Activated naive CD4-positive, alpha-beta T cell treated with anti-CD3 and anti-CD28 coated beads for 36 hours (primary cell): ENCODE data around the gene CELF1. TPM values are rescaled to one million over a fixed set of nuclear protein-coding genes. Genes with fewer than 3 reads are reported as not detected.
A peak's percentile ranks its signal among the peaks of the same experiment; 100 is the strongest.

Experiments used
- CTCF ChIA-PET: fragments of 350-600 bp; sonication (Branson Sonifier 250); formaldehyde crosslinking; loops from one replicate; lab custom pipeline; 2021; ENCODE audit warnings: antibody characterized with exemption; lab: Charles Lee
- DNase-seq: peaks from one replicate; pipeline ENCODE4 v3.0.0-alpha.2; 2020
- H3K27ac Mint-ChIP-seq: one replicate; pipeline ENCODE4 v1.8.0; 2021; ENCODE audit warnings: mild to moderate bottlenecking, mixed read lengths
- H3K27me3 Mint-ChIP-seq: one replicate; pipeline ENCODE4 v1.8.0; 2021; ENCODE audit warnings: low read depth, mixed read lengths
- H3K36me3 Mint-ChIP-seq: one replicate; pipeline ENCODE4 v1.8.0; 2021; ENCODE audit warnings: low read depth, mixed read lengths
- H3K4me1 Mint-ChIP-seq: one replicate; pipeline ENCODE4 v1.8.0; 2021; ENCODE audit warnings: low read depth, mixed read lengths
- H3K4me3 Mint-ChIP-seq: one replicate; pipeline ENCODE4 v1.8.0; 2021; ENCODE audit warnings: mild to moderate bottlenecking, moderate library complexity, mixed read lengths
- H3K9me3 Mint-ChIP-seq: one replicate; pipeline ENCODE4 v1.8.0; 2021; ENCODE audit warnings: mixed read lengths
- intact Hi-C: fragments of 100-400 bp; cut with micrococcal nuclease; formaldehyde crosslinking; loops from one replicate; pipeline ENCODE4 v1.15.1; 2023
- total RNA-seq, 2 experiments: library from RNA; stranded (reverse); gene quantifications; one replicate each; pipeline ENCODE4 v1.2.3, GENCODE V29; 2021

Gene CELF1
- total RNA-seq, 2 experiments from 2014 or later = 104 to 105 TPM

DNA sequence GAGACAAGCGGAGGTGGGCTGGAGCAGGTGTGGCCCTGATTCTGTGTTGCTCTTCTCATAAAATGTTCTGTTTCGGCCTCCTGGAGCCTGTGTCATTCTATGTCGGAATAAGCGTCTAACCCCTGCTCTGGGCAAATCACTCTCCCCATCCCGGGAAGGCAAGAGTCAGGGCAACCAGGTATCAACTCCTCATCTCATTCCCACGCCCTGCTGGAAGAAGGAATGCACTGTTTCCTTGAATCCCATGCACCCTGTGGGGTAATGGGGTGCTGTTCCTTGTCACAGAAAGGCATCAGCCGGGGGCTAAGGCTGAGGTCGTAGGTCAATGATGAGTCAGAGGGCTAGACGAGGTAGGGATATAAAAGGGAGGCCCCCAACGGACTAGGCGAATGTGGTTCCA lies 36.2 kb upstream of the CELF1 start:
- Mint-ChIP-seq H3K4me3 (no peak overlapping the region), H3K36me3 (peaks cover 7% of the 10 kb centered on the region), H3K27me3 (peaks cover 20% of the 10 kb centered on the region), H3K9me3 (no peaks in the 10 kb centered on the region), H3K4me1 (peaks cover 19% of the 10 kb centered on the region), H3K27ac (no peak overlapping the region)
- intact Hi-C loops = no loop called here
- DNase-seq = no peak
- CTCF ChIA-PET = no interaction called here

DNA sequence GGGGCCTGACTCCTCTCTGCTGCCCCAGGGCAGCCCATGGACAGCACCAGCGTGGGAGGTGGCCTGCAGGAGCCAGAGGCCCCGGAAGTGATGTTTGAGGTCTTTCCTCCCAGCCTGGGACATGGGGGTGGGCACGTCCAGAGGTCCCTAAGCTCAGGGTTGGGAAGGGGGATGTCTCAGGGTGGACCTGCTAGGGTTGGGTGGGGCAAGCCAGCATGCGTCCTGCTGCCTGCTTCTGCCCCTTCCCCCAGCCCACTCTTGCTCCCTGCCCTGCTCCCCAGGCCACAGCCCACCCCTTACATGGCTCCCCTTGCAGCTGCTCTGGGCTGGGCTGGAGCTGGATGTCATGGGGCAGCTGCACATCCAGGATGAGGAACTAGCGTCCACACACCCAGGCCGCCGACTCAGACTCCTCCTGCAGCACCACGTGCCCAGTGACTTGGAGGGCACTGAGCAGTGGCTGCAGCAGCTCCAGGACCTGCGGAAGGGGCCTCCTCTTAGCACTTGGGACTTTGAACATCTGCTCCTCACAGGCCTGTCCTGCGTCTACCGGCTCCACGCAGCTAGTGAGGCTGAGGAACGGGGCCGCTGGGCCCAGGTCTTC lies 34.9 kb upstream of the CELF1 start:
- intact Hi-C loops = no loop called here
- Mint-ChIP-seq H3K4me3 (no peak overlapping the region), H3K36me3 (peaks cover 15% of the 10 kb centered on the region), H3K9me3 (no peaks in the 10 kb centered on the region), H3K27me3 (peaks cover 9% of the 10 kb centered on the region), H3K27ac (no peak overlapping the region), H3K4me1 (peaks cover 11% of the 10 kb centered on the region)
- no peak for DNase-seq
- CTCF ChIA-PET = no interaction called here

DNA sequence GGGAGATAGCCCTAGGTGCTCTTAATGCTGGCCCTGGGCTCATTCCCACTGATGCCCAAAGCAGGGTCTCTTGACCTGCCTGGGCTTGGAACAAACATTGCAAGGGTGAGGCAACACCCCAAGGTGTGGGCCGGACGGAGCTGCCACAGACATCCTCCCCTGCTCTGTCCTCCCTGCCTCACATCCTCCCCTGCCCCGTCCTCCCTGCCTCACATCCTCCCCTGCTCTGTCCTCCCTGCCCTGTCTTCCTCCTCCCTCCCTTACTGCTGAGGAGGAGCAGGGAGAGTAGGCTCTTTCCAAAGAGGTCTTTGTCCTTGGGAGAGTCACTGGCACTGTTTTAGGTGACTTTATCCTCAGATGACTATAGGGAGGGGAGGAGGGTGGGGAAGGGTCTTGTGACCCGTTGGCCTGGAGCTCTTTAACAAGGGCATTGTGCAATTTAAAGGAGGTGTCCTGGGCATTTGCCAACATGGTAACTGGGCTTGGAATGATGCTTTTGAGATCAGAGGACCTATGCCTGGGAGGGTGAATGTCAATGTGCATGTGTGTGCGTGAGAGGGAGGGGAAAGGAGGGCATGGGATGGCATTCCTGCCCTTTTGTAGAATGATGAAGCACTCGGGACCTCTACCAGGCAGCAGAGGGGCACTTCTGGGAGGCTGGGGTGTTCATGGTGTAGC lies 34.2 kb upstream of the CELF1 start:
- Mint-ChIP-seq H3K27ac (no peak overlapping the region), H3K9me3 (no peaks in the 10 kb centered on the region), H3K4me1 (peaks cover 6% of the 10 kb centered on the region), H3K4me3 (no peak overlapping the region), H3K36me3 (peaks cover 20% of the 10 kb centered on the region), H3K27me3 (peaks cover 3% of the 10 kb centered on the region)
- CTCF ChIA-PET = no interaction called here
- intact Hi-C loops = no loop called here
- no peak for DNase-seq

DNA sequence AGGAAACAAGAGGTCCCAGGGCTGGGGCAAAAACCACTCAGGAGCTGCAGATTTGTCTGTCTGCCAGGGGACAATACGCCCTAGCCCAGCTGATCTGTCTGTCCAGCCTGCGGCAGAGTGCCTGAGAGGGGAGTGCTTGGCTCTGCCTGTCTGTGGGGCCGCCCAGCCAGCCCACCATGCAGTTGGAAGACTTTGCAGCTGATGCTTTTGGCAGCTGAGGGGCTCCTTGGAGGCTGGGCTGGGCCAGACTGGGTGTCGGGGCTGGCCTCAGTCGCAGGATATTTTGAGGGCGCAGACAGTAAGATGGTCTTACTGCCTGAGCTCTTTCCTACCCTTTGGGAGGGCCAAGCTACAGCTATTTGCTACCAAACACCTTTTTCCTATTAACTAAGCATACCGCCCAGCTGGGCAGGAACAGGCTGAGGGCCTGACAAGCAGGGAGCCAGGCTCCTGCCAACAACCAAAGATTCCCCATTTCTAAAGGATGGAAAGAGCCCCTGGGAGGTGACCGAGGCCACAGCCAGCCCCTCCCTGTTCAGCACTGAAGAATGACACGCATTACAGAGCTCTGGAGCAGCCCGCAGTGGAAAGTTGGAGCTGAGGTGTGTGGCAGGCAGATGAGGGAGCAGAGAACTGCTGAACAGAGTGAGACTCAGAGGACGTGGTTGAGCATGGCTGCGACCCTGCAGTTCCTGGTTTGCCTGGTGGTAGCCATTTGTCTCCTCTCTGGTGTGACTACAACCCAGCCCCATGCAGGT lies 33.3 kb upstream of the CELF1 start, which contains the start of gene FAM180B:
Gene FAM180B (plus strand): TSS at position 581 of the 758 bp plus-strand sequence. CDS start 91 bp downstream, at position 672.
- H3K27me3 Mint-ChIP-seq = no peaks in the 10 kb centered on the region
- DNase-seq = no peak
- H3K27ac Mint-ChIP-seq = no peak within 1 kb of the TSS
- H3K36me3 Mint-ChIP-seq = peaks cover 27% of the 10 kb centered on the region
- CTCF ChIA-PET = interaction anchor here (0.6 to 0.8 kb wide), 2 partner anchors 10 to 29 kb away, joined by 3 to 5 read pairs; no protein-coding TSS in a partner anchor
- H3K4me1 Mint-ChIP-seq = peaks cover 4% of the 10 kb centered on the region
- intact Hi-C loops = no loop called here
- H3K4me3 Mint-ChIP-seq = no peak within 1 kb of the TSS
- no peaks in the 10 kb centered on the region for H3K9me3 Mint-ChIP-seq

DNA sequence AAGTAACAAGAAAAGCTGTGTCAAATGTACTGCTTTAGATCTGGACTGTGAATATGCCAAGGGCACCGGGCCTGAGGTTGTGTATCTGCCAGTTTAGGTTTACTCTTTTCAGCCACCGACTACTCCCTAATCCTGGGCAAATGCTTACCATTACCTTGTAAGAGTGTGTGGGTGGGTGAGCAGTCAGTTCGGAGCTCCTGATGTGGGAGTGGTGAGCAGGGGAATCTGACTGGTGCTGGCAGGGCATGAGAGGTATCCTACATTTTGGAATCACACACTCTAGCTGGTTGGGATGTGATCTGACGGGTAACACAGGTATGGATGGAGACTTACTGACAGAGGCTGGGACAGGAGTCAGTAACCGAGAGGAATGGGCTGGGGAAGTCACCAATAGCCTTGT lies 30.9 kb upstream of the CELF1 start:
- Mint-ChIP-seq H3K9me3 (no peaks in the 10 kb centered on the region), H3K27me3 (no peaks in the 10 kb centered on the region), H3K36me3 (peaks cover 32% of the 10 kb centered on the region), H3K4me1 (peaks cover 19% of the 10 kb centered on the region), H3K4me3 (no peak overlapping the region), H3K27ac (no peak overlapping the region)
- DNase-seq = no peak
- CTCF ChIA-PET = no interaction called here
- intact Hi-C loops = no loop called here

DNA sequence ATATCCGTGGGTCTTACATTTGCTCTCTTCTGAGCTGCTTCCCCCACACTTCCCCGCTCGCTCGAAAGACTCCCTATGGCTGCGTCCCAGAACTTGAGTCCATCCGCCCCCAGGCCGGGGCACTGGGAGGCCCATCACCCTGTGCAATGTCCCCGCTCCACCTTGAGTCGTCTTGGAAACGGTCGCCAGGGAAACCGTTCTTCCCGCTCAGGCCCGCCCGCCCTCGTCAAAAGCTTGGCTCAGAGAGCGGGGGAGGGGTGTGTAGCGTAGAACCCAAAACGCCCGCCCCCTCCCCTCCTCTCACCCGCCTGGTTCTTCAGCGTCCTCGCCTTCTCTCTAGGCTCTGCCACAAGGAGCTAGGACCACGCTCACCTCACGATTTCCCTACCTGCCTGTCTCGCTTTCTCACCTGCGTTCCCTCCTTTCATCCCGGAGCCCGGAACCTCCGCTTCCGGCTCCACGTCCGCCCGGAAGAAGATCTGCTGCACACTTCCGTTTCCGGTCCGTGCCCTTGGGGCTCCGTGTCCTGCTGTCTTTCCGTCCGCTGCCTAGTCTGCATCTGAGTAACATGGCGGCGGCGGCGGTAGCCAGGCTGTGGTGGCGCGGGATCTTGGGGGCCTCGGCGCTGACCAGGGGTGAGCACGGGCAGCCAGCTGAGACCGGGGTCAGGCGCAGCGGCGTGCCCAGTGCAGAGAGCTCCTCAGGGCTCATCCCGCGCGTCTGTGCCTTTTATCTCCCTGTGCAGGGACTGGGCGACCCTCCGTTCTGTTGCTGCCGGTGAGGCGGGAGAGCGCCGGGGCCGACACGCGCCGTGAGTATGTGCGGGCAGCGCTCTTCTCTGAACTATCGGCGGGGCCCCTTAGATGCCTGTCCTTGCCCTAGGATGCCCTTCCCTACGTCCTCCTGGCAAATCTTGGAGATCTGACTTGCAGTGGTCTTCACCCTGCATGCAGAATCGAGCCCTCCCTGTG lies 25.9 kb upstream of the CELF1 start, which contains the start of the genes KBTBD4 and NDUFS3:
Gene KBTBD4 (minus strand): TSS at position 447 of the 971 bp plus-strand sequence. CDS start 19 bp downstream, at position 428.
Gene NDUFS3 (plus strand): TSS at position 551 of the 971 bp plus-strand sequence. CDS start 18 bp downstream, at position 569.
- Mint-ChIP-seq H3K36me3 (peaks cover 46% of the 10 kb centered on the region), H3K9me3 (no peaks in the 10 kb centered on the region), H3K27ac (peak within 1 kb of the TSS; percentile 97), H3K27me3 (no peaks in the 10 kb centered on the region), H3K4me1 (peaks cover 44% of the 10 kb centered on the region), H3K4me3 (peak within 1 kb of the TSS; percentile 97)
- CTCF ChIA-PET = interaction anchor here (0.6 to 1.2 kb wide), 2 partner anchors 18 to 330 kb away, joined by 3 read pairs; partner anchors contain the start of gene ACP2
- intact Hi-C loops = loop anchor here (1.0 to 2.0 kb wide), 8 partner anchors 14 to 270 kb away; partner anchors contain the start of genes AGBL2, CELF1, FNBP4 and MTCH2
- DNase-seq = peak; percentile 90

DNA sequence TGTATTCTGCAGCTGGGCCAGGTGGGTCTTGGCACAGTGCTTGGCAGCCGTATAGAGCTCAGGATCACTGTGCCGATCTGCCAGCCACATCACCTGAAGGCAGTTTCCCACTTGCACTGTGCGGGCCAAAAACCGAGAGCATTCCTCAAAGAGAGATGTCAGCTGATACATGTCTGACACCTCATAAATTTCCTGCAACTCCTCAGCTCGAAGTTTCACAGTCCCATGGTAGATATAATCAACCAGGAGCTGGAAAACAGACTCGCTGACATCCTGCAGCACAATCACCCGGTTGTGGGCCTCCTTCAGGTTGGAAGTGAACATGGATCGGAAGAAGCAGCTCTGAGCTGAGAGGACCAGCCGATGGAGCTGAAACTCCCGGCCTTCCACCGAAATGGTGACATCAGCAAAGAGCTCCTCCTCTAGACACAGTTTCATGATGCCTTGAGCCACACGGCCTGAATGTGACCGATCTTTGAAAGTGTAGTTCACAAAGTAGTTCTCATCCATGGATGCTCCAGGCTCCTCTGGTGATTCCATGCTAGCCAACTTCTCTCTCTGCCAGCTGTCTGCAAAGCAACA lies 24.6 kb upstream of the CELF1 start:
- H3K27ac Mint-ChIP-seq = peak overlapping the region; percentile 70
- CTCF ChIA-PET = interaction anchor here (0.6 to 0.9 kb wide), 2 partner anchors 9 to 58 kb away, joined by 4 read pairs; no protein-coding TSS in a partner anchor
- intact Hi-C loops = loop anchor here (1.0 to 2.0 kb wide), 4 partner anchors 137 to 271 kb away; partner anchors contain the start of genes AGBL2, FNBP4, NUP160 and SLC39A13

DNA sequence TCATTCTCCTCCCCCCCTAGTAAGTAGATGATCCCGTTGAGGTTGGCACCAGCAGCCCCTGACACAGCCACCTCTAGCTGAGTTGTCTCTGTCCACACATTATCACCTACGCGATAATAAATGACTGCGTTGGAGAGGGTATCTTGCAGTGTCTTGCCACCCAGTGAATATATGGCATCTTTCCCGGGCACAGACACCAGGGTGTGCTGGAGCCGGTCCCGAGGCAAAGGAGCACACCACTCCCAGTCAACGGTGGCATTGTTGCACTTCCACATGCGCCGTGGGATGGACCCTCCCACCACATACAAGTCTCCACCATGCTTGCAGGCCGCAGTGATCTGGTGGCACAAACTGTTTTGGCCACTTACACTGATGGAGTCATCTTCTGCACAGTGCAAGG lies 20.4 kb upstream of the CELF1 start:
- Mint-ChIP-seq H3K27ac (no peak overlapping the region), H3K36me3 (peaks cover 30% of the 10 kb centered on the region), H3K27me3 (no peaks in the 10 kb centered on the region), H3K4me3 (no peak overlapping the region), H3K4me1 (peaks cover 33% of the 10 kb centered on the region), H3K9me3 (no peaks in the 10 kb centered on the region)
- CTCF ChIA-PET = interaction anchor here (1.4 kb wide), 2 partner anchors 8 to 20 kb away, joined by 4 to 5 read pairs; partner anchors contain the start of genes CELF1 and PTPMT1
- no peak for DNase-seq
- intact Hi-C loops = no loop called here

More for the DNA sequence above, 24.6 kb upstream of the CELF1 start:
- no peaks in the 10 kb centered on the region for H3K27me3 Mint-ChIP-seq
- H3K4me3 Mint-ChIP-seq = peak overlapping the region; percentile 97
- DNase-seq = no peak
- H3K9me3 Mint-ChIP-seq = no peaks in the 10 kb centered on the region
- peaks cover 41% of the 10 kb centered on the region for H3K36me3 Mint-ChIP-seq
- peaks cover 46% of the 10 kb centered on the region for H3K4me1 Mint-ChIP-seq

DNA sequence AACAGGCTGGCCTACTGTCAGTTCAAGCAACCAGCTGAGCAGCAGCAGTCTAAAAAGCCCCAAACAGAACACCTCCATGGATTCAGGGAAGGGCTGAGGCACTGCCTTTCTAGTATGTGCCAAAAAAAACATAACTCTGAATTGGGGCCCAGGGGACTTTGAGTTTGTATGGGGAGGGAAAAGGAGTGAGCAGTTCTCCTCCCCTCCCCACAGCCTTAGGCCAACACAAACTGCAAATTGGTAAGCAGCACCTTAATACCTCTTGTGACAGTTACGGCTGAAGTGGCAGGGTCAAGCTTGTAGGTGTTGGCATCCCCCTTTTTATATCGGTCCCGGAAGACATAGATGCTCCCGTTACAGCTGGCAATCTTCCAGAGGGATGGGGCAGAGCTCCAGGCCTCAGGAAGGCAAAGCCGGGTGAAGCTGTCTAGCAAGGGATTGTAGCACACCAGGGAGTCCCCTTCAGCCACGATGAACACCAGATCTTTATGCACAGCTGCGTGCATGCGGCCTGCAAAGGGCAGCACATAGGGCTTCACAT lies 19.9 kb upstream of the CELF1 start:
- no peak for DNase-seq
- no peaks in the 10 kb centered on the region for H3K27me3 Mint-ChIP-seq
- CTCF ChIA-PET = no interaction called here
- H3K9me3 Mint-ChIP-seq = no peaks in the 10 kb centered on the region
- H3K4me1 Mint-ChIP-seq = peaks cover 28% of the 10 kb centered on the region
- H3K36me3 Mint-ChIP-seq = peaks cover 31% of the 10 kb centered on the region
- intact Hi-C loops = no loop called here
- H3K4me3 Mint-ChIP-seq = no peak overlapping the region
- no peak overlapping the region for H3K27ac Mint-ChIP-seq

DNA sequence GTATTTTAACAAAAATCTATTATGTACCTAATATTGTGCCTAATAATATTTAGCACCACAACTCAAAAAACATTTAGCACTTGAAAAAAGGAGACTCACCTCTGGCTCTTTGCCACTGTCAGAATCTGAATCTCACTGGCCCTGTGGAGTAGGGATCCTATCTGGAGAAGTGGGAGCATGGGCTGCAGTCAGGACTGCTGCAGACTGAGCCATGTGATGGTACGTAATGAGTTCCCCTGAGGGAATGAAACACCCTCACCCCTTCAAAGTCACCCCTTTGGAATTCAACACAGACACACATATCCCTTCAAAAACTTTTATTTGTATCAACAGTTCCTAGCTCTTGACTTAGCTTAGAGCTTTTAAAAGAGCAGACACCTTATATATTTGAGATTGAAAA lies 19.0 kb upstream of the CELF1 start:
- intact Hi-C loops = no loop called here
- Mint-ChIP-seq H3K27me3 (no peaks in the 10 kb centered on the region), H3K36me3 (peaks cover 27% of the 10 kb centered on the region), H3K27ac (no peak overlapping the region), H3K9me3 (no peaks in the 10 kb centered on the region), H3K4me3 (no peak overlapping the region), H3K4me1 (peaks cover 22% of the 10 kb centered on the region)
- no peak for DNase-seq
- CTCF ChIA-PET = no interaction called here

DNA sequence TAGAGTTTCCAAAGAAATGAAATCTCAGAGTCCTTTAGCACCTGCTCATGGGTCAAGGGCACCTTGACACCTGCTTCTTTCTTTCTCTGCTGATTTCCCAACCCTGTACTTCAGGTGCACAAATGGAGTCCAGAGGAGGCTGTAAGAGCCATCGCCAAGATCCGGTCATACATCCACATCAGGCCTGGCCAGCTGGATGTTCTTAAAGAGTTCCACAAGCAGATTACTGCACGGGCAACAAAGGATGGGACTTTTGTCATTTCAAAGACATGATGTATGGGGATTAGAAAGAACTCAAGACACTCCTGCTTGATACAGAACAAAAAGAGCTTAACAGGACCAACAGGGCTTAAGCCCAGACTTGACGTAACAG lies 18.4 kb upstream of the CELF1 start:
- H3K27ac Mint-ChIP-seq = peak overlapping the region; percentile 43
- CTCF ChIA-PET = no interaction called here
- intact Hi-C loops = no loop called here
- H3K4me3 Mint-ChIP-seq = no peak overlapping the region
- DNase-seq = no peak
- H3K27me3 Mint-ChIP-seq = no peaks in the 10 kb centered on the region
- peaks cover 26% of the 10 kb centered on the region for H3K36me3 Mint-ChIP-seq
- H3K4me1 Mint-ChIP-seq = peaks cover 24% of the 10 kb centered on the region
- no peaks in the 10 kb centered on the region for H3K9me3 Mint-ChIP-seq
